OCI-LY3 (cell line): ENCODE measurements around the gene ENTPD2.

Experiments used
- H2AFZ ChIP-seq: fragments of 200-600, 300-600 bp; shearing (Covaris generic); 2 replicates; pipeline ENCODE4 v1.6.0; 2014; ENCODE audit warnings: antibody characterized with exemption, low read depth, low read length
- H3K27ac ChIP-seq: fragments of 200-600, 300-600 bp; sonication (generic); 2 replicates; pipeline ENCODE4 v1.5.1; 2014; ENCODE audit warnings: mild to moderate bottlenecking, low read length, moderate library complexity, mixed read lengths
- H3K27me3 ChIP-seq: fragments of 200-600, 300-600 bp; sonication (generic); 2 replicates; pipeline ENCODE4 v1.6.1; 2014; ENCODE audit warnings: low read depth, low read length, mixed read lengths
- H3K36me3 ChIP-seq: fragments of 200-600, 300-600 bp; sonication (generic); replicated peaks from 2 replicates; pipeline ENCODE3; 2014; ENCODE audit warnings: low read depth, low read length, mixed read lengths
- H3K4me1 ChIP-seq: fragments of 300-600, 200-600 bp; sonication (generic); 2 replicates; pipeline ENCODE4 v1.6.1; 2014; ENCODE audit warnings: low read length, mixed read lengths
- H3K4me2 ChIP-seq: fragments of 200-600, 300-600 bp; sonication (generic); 2 replicates; pipeline ENCODE4 v1.6.1; 2014; ENCODE audit warnings: low read length, mixed read lengths
- H3K4me3 ChIP-seq: fragments of 300-600, 200-600 bp; sonication (generic); 2 replicates; pipeline ENCODE4 v1.5.1; 2014; ENCODE audit warnings: antibody characterized with exemption, mild to moderate bottlenecking, low read length, moderate library complexity
- H3K79me2 ChIP-seq: fragments of 300-600, 200-600 bp; shearing (Covaris generic); 2 replicates; pipeline ENCODE4 v1.6.1; 2014; ENCODE audit warnings: mild to moderate bottlenecking, low read length, mixed read lengths
- H3K9ac ChIP-seq: fragments of 300-600, 200-600 bp; shearing (Covaris generic); 2 replicates; pipeline ENCODE4 v1.6.0; 2014; ENCODE audit warnings: mild to moderate bottlenecking, low read length, moderate library complexity
- H3K9me3 ChIP-seq: fragments of 200-600, 300-600 bp; shearing (Covaris generic); 2 replicates; pipeline ENCODE4 v1.6.1; 2014; ENCODE audit warnings: low read length, mixed read lengths; ENCODE audit not compliant: insufficient read depth
- H4K20me1 ChIP-seq: fragments of 200-600, 300-600 bp; sonication (generic); 2 replicates; pipeline ENCODE4 v1.6.1; 2016; ENCODE audit warnings: low read length, mixed read lengths; ENCODE audit not compliant: insufficient read depth
- EZH2phosphoT487 ChIP-seq: fragments of 200-600 bp; shearing (Covaris generic); IDR thresholded peaks from 2 replicates; pipeline ENCODE4 v1.6.1; 2018; ENCODE audit warnings: antibody characterized with exemption, mixed run types, low read depth
- TF ChIP-seq, protein P1 (sequence below): fragments of 200-600, 300-600 bp; sonication (generic); IDR thresholded peaks from 2 replicates; pipeline ENCODE4 v1.5.1; 2014; ENCODE audit warnings: antibody characterized with exemption, low read length, low read depth

Gene ENTPD2

DNA sequence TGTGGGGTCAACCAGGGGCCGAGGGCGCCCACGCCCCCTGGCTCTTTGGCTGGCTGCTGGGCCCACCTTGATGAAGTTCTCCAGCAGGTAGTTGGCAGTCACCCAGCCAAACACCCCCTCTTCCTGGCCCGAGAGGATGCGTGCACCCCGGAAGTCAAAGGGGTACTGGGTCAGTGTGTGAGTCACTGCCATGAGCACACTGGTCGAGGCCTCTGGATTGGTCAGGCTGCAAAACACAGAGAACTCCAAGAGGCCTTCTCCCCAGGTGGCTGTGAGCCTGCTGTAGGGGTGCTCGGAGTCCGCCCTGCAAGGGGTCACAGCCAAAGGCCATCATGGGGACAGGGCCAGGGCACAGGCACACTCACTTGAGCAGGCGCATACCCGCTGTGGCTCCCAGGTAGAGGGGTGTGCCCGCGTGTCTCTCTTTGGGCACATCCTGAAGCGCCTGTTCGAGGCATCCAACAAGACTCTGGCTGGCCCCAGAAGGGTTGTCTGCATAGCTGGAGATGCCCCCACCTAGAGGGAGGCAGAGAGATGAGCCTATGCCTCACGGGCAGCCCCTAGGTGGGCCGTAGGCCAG lies 2.6 kb downstream of the ENTPD2 start:
- no peak overlapping the region for H3K4me2 ChIP-seq
- H3K4me3 ChIP-seq: no peak overlapping the region
- H4K20me1 ChIP-seq: 0 out of 2 replicates have a peak, but pooled peaks cover 9% of the 10 kb centered on the region
- H3K9ac ChIP-seq: no peak overlapping the region
- H2AFZ ChIP-seq: no peak overlapping the region
- no peaks in the 10 kb centered on the region for H3K9me3 ChIP-seq
- no peak overlapping the region for H3K27ac ChIP-seq
- no peaks in the 10 kb centered on the region for H3K36me3 ChIP-seq
- H3K79me2 ChIP-seq: no peaks in the 10 kb centered on the region
- TF ChIP-seq, protein P1, sequence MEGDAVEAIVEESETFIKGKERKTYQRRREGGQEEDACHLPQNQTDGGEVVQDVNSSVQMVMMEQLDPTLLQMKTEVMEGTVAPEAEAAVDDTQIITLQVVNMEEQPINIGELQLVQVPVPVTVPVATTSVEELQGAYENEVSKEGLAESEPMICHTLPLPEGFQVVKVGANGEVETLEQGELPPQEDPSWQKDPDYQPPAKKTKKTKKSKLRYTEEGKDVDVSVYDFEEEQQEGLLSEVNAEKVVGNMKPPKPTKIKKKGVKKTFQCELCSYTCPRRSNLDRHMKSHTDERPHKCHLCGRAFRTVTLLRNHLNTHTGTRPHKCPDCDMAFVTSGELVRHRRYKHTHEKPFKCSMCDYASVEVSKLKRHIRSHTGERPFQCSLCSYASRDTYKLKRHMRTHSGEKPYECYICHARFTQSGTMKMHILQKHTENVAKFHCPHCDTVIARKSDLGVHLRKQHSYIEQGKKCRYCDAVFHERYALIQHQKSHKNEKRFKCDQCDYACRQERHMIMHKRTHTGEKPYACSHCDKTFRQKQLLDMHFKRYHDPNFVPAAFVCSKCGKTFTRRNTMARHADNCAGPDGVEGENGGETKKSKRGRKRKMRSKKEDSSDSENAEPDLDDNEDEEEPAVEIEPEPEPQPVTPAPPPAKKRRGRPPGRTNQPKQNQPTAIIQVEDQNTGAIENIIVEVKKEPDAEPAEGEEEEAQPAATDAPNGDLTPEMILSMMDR: no peak
- no peak for TF ChIP-seq EZH2phosphoT487
- peaks cover 11% of the 10 kb centered on the region; the same call in 1 of the 2 replicates for H3K27me3 ChIP-seq
- H3K4me1 ChIP-seq: peaks cover 2% of the 10 kb centered on the region; the same call in 1 of the 2 replicates

DNA sequence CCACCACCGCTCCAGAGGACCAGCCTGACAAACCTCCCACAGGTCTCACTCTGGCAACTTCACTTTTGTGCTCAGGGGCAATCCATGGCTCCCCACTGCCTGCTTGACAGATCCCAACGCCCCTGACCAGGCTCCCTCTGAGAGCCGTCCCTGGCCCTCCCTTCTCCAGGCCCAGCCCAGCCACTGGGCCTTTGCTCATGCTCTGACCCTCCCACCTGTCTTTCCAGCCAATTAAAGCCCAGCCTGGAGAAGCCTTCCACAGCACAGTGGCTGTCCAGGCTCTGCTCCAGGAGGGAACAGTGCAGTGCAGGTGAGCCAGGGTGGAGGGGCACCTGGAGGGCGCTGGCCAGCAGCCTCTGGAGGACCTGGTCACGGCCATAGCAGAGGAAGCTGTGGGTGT lies 3.3 kb downstream of the ENTPD2 start:
- H3K36me3 ChIP-seq: no peaks in the 10 kb centered on the region
- no peak overlapping the region for H3K9ac ChIP-seq
- H3K4me1 ChIP-seq: peaks cover 3% of the 10 kb centered on the region; the same call in 1 of the 2 replicates
- H3K27me3 ChIP-seq: peaks cover 11% of the 10 kb centered on the region; the same call in 1 of the 2 replicates
- no peak overlapping the region for H2AFZ ChIP-seq
- no peak overlapping the region for H3K4me2 ChIP-seq
- no peak overlapping the region for H3K4me3 ChIP-seq
- no peak for TF ChIP-seq EZH2phosphoT487
- TF ChIP-seq, protein P1: no peak
- H4K20me1 ChIP-seq: 0 out of 2 replicates have a peak, but pooled peaks cover 9% of the 10 kb centered on the region
- H3K9me3 ChIP-seq: no peaks in the 10 kb centered on the region
- H3K79me2 ChIP-seq: no peaks in the 10 kb centered on the region
- H3K27ac ChIP-seq: no peak overlapping the region

DNA sequence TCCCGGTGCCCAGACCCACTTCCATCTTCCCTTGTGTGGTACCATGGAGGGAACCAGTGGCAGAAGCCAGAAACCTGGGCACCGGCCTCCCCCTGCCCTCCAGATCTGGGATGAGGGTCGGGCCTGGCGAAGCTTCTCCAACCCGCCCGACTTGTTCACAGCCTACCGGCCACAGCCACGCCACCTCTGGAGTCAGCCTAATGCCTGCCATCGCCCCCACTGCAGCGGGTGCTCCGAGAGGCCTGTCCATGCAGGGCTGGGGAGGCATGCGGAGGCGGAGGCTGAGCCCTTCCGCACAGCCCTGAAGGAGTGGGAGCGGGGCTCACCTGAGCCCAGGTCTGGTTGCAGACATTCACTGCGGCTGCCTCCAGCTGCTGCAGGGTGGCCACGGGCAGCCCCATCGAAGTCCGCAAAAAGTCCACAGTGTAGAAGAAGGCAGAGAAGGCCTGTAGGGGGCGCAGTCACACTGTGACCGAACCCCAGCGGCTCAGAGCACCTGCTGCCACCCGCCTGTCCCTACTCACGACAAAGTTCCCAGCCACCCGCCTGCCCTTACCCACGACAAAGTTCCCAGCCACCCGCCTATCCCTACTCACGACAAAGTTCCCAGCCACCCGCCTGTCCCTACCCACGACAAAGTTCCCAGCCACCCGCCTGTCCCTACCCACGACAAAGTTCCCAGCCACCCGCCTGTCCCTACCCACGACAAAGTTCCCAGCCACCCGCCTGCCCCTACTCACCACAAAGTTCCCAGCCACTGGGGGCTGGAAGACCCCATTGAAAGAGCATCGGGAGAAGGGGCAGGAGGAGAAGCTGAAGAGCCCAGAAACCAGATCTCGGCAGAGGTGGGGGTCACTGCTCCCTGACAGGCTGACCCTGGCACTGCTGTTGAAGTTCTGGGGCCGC lies 4.1 kb downstream of the ENTPD2 start:
- H4K20me1 ChIP-seq: 0 out of 2 replicates have a peak, but pooled peaks cover 9% of the 10 kb centered on the region
- peaks cover 15% of the 10 kb centered on the region for H3K27me3 ChIP-seq
- H3K4me3 ChIP-seq: no peak overlapping the region
- no peaks in the 10 kb centered on the region for H3K36me3 ChIP-seq
- no peak overlapping the region for H2AFZ ChIP-seq
- H3K4me1 ChIP-seq: peaks cover 3% of the 10 kb centered on the region; the same call in 1 of the 2 replicates
- H3K27ac ChIP-seq: no peak overlapping the region
- H3K79me2 ChIP-seq: no peaks in the 10 kb centered on the region
- no peak for TF ChIP-seq EZH2phosphoT487
- TF ChIP-seq, protein P1: peak; percentile 50
- no peaks in the 10 kb centered on the region for H3K9me3 ChIP-seq
- H3K4me2 ChIP-seq: no peak overlapping the region
- H3K9ac ChIP-seq: no peak overlapping the region
